ENCODE results near the gene PIK3CA. TPM values are rescaled to one million over a fixed set of nuclear protein-coding genes. Genes with fewer than 3 reads are reported as not detected.

The PIK3CA gene
- total RNA-seq, 4 donors from 2014 or later, result 33.7 to 47.5 (median 36.0) TPM

DNA sequence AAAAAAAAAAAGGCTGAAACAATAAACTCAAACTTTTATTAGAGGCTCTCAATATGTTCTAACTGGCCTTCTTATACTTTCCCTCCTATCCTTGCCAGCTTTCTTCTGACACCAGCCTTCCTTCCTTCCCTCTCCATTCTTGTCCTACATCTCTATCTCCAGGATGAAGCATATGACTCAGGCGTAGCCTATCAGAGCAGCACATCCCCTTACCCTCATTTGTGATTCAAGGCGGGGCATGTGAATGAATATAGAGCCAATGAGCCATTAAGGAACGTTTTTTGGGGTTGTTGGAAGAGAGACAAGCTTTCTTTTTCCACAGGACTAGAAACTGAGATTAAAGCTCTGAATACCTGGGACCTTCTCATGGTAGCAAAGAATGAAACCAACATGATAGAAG is 127.8 kb downstream of the PIK3CA start:
- H3K4me1 ChIP-seq, result no peaks in the 10 kb centered on the region
- no peaks in the 10 kb centered on the region for H3K27me3 ChIP-seq
- H3K27ac ChIP-seq (replicated peaks in 1 of 4), result no peak overlapping the region
- H3K4me3 ChIP-seq, result no peak overlapping the region
- no peaks in the 10 kb centered on the region for H3K36me3 ChIP-seq
- WGBS, result 67% methylated on average over 3 of the region's 3 CpGs
- TF ChIP-seq POLR2A (IDR thresholded peaks at IDR 0.05; ENCODE audit: low read depth) (no peak), POLR2AphosphoS5 (IDR thresholded peaks at IDR 0.05) (no peak), EP300 (IDR thresholded peaks at IDR 0.05) (no peak)
- TF ChIP-seq, protein P1, sequence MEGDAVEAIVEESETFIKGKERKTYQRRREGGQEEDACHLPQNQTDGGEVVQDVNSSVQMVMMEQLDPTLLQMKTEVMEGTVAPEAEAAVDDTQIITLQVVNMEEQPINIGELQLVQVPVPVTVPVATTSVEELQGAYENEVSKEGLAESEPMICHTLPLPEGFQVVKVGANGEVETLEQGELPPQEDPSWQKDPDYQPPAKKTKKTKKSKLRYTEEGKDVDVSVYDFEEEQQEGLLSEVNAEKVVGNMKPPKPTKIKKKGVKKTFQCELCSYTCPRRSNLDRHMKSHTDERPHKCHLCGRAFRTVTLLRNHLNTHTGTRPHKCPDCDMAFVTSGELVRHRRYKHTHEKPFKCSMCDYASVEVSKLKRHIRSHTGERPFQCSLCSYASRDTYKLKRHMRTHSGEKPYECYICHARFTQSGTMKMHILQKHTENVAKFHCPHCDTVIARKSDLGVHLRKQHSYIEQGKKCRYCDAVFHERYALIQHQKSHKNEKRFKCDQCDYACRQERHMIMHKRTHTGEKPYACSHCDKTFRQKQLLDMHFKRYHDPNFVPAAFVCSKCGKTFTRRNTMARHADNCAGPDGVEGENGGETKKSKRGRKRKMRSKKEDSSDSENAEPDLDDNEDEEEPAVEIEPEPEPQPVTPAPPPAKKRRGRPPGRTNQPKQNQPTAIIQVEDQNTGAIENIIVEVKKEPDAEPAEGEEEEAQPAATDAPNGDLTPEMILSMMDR (IDR thresholded peaks at IDR 0.05), result no peak
- no peaks in the 10 kb centered on the region for H3K9me3 ChIP-seq
- intact Hi-C loops (cut with DNase I), result no loop called here
- peak; percentile 29 for DNase-seq (ENCODE audit: extremely low spot score)

DNA sequence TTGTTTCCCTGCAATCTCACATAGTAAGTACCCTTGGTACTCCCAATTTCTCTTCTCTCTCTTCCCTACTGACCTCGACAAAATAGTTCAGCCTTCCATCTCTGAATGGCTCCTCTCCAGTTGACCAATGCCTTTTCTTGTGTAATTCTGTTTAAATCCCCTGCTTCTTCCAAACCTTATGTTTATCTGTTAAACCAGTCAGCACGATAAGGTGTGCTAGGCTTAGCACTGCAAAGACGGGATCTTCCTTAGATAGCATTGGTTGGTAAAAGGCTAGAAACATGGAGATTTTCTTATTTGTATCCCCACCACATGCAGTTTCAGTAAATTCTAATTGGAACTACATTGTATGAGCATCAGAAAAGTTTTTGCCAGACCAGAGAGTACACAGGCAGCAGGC is 128.6 kb downstream of the PIK3CA start:
- TF ChIP-seq POLR2AphosphoS5 (IDR thresholded peaks at IDR 0.05) (no peak), EP300 (IDR thresholded peaks at IDR 0.05) (no peak), POLR2A (IDR thresholded peaks at IDR 0.05; ENCODE audit: low read depth) (no peak)
- TF ChIP-seq, protein P1 (IDR thresholded peaks at IDR 0.05), result no peak
- Histone ChIP-seq H3K27me3 (no peaks in the 10 kb centered on the region), H3K4me1 (no peaks in the 10 kb centered on the region), H3K27ac (replicated peaks in 1 of 4) (no peak overlapping the region), H3K4me3 (no peak overlapping the region), H3K36me3 (no peaks in the 10 kb centered on the region), H3K9me3 (no peaks in the 10 kb centered on the region)
- no peak for DNase-seq (ENCODE audit: extremely low spot score)
- WGBS, result 92% methylated on average over 3 of the region's 3 CpGs
- intact Hi-C loops (cut with DNase I), result no loop called here

DNA sequence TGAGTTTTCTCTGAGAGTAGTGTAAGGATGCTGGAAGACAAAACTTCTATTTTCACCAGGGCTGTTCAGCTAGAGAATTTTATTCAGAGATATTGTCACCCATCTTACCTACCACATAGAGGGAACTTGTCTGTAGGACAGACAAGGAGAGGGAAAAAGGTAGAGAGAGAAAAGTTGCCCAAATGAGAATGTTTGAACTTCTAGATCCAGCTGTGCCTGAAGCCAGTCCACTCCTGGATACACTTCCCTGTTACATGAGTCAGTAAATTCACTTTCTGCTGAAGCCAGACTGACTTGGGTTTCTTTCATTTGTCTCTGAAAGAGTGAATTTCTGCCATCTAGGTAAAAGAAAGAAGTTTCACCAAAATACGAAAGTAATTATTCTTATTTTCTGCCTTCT is 130.0 kb downstream of the PIK3CA start:
- DNase-seq (ENCODE audit: extremely low spot score), result peak; percentile 5
- no peak overlapping the region for H3K27ac ChIP-seq (replicated peaks in 1 of 4)
- 100% methylated on average over 1 of the region's 1 CpG for WGBS
- no peaks in the 10 kb centered on the region for H3K27me3 ChIP-seq
- H3K9me3 ChIP-seq, result no peaks in the 10 kb centered on the region
- no peak overlapping the region for H3K4me3 ChIP-seq
- H3K36me3 ChIP-seq, result no peaks in the 10 kb centered on the region
- H3K4me1 ChIP-seq, result no peaks in the 10 kb centered on the region
- TF ChIP-seq, protein P1 (IDR thresholded peaks at IDR 0.05), result no peak
- no peak for TF ChIP-seq EP300 (IDR thresholded peaks at IDR 0.05)
- TF ChIP-seq POLR2AphosphoS5 (IDR thresholded peaks at IDR 0.05), result no peak
- TF ChIP-seq POLR2A (IDR thresholded peaks at IDR 0.05; ENCODE audit: low read depth), result no peak
- intact Hi-C loops (cut with DNase I), result no loop called here

DNA sequence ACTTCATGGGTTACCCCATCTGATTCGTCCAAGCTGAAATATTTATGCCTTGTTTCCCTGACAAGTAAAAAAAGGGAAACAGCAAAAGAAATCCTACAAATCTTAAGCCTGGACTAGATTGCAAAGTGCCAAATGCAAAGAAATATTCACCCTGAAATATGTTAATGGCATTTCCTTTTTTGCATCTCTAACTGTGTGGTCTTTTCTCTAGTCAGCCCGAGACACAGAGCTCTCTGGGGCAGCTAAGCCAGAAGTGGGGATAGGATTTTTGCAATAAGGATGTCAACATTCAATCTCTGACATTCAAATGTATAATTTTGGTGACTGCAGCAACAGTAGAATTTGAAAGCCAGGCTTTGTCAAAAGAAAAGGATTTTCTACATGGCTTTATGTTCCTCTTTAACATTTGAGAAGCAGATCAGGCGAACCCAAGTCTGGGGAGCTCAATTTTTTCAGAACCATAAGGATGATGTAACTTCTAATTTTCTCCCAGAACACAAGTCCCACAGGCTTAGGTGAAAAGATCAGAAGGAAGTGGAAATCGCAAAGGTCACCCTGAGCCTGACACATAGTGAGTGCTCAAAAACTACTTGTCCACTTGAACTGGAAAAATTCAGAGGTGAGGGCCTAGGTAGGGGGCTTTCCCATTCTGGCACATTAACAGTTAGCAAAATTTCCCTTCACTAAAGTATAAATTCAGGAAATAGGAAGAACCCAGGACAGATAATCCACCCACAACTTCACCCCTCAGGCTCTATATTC is 131.0 kb downstream of the PIK3CA start:
- no peak for TF ChIP-seq POLR2A (IDR thresholded peaks at IDR 0.05; ENCODE audit: low read depth)
- no peak for TF ChIP-seq POLR2AphosphoS5 (IDR thresholded peaks at IDR 0.05)
- TF ChIP-seq, protein P1 (IDR thresholded peaks at IDR 0.05), result no peak
- TF ChIP-seq EP300 (IDR thresholded peaks at IDR 0.05), result no peak
- intact Hi-C loops (cut with DNase I), result no loop called here
- H3K36me3 ChIP-seq, result no peaks in the 10 kb centered on the region
- H3K27me3 ChIP-seq, result no peaks in the 10 kb centered on the region
- peak; percentile 14 for DNase-seq (ENCODE audit: extremely low spot score)
- H3K27ac ChIP-seq (replicated peaks in 1 of 4), result no peak overlapping the region
- no peak overlapping the region for H3K4me3 ChIP-seq
- WGBS, result 70% methylated on average over 4 of the region's 4 CpGs
- no peaks in the 10 kb centered on the region for H3K9me3 ChIP-seq
- H3K4me1 ChIP-seq, result no peaks in the 10 kb centered on the region

DNA sequence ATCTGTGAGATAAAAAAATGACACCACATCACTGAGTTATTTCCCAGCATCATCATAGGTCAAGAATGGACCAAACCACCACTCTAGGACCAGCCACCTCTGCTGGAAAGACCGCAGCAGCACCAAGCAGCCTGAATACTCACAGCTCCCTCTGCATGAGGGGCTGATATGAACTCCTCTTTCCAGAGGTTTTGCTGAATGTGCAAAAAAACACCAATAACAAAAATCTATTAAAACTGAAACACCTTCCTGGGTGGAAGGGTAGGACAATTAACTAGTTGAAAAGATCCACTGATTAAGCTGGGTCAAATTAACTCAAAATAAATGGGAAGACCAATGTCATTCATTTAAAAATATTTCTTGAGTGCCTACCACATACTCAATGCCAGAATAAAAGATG is 131.7 kb downstream of the PIK3CA start:
- H3K4me3 ChIP-seq, result no peak overlapping the region
- intact Hi-C loops (cut with DNase I), result no loop called here
- H3K36me3 ChIP-seq, result no peaks in the 10 kb centered on the region
- peak; percentile 26 for DNase-seq (ENCODE audit: extremely low spot score)
- no peaks in the 10 kb centered on the region for H3K27me3 ChIP-seq
- H3K4me1 ChIP-seq, result no peaks in the 10 kb centered on the region
- TF ChIP-seq EP300 (IDR thresholded peaks at IDR 0.05) (no peak), POLR2A (IDR thresholded peaks at IDR 0.05; ENCODE audit: low read depth) (no peak), POLR2AphosphoS5 (IDR thresholded peaks at IDR 0.05) (no peak)
- TF ChIP-seq, protein P1 (IDR thresholded peaks at IDR 0.05), result no peak
- no peaks in the 10 kb centered on the region for H3K9me3 ChIP-seq
- 91% methylated on average over 1 of the region's 1 CpG for WGBS
- no peak overlapping the region for H3K27ac ChIP-seq (replicated peaks in 1 of 4)
